Activated CD8-positive, alpha-beta memory T cell treated with anti-CD3 and anti-CD28 coated beads, Interleukin-2, amount 10 ng/mL, durations not matched to agents 7 days and 5 days (primary cell): ENCODE measurements around the gene CDK16. TPM values are rescaled to one million over a fixed set of nuclear protein-coding genes. Genes with fewer than 3 reads are reported as not detected.

Experiments
- ATAC-seq: fragments of 150-1000 bp; cut with Tn5 transposase; one replicate; pipeline ENCODE4 v1.10.0; 2021; ENCODE audit warnings: moderate library complexity
- CTCF ChIA-PET: fragments of 350-600 bp; sonication (Branson Sonifier 250); formaldehyde crosslinking; loops from one replicate; lab custom pipeline; 2021; ENCODE audit warnings: antibody characterized with exemption; lab: Charles Lee
- DNase-seq: peaks from one replicate; pipeline ENCODE4 v3.0.0-alpha.2; 2020
- H3K27ac Mint-ChIP-seq: one replicate; pipeline ENCODE4 v1.8.0; 2021; ENCODE audit warnings: mild to moderate bottlenecking, mixed read lengths
- H3K27me3 Mint-ChIP-seq: one replicate; pipeline ENCODE4 v1.8.0; 2021; ENCODE audit warnings: mixed read lengths
- H3K36me3 Mint-ChIP-seq: one replicate; pipeline ENCODE4 v1.8.0; 2021; ENCODE audit warnings: mild to moderate bottlenecking, mixed read lengths
- H3K4me1 Mint-ChIP-seq: one replicate; pipeline ENCODE4 v1.8.0; 2021; ENCODE audit warnings: mixed read lengths
- H3K4me3 Mint-ChIP-seq: one replicate; pipeline ENCODE4 v1.8.0; 2021; ENCODE audit warnings: mild to moderate bottlenecking, moderate library complexity, mixed read lengths
- H3K9me3 Mint-ChIP-seq: one replicate; pipeline ENCODE4 v1.8.0; 2022; ENCODE audit warnings: low read depth, mixed read lengths
- total RNA-seq, 2 experiments: library from RNA; stranded (reverse); gene quantifications; one replicate each; pipeline ENCODE4 v1.2.3, GENCODE V29; 2021

Gene CDK16
- total RNA-seq, 2 experiments from 2014 or later, result 61.4 to 80.6 TPM

- Mint-ChIP-seq H3K27me3 (no peaks in the 10 kb centered on the region), H3K4me1 (peaks cover 43% of the 10 kb centered on the region), H3K4me3 (peak overlapping the region; percentile 84), H3K36me3 (peaks cover 10% of the 10 kb centered on the region), H3K27ac (peak overlapping the region; percentile 93), H3K9me3 (no peaks in the 10 kb centered on the region)
- CTCF ChIA-PET, result interaction anchor here (1.3 to 2.8 kb wide), 5 partner anchors 47 to 331 kb away, joined by 3 to 15 read pairs (median 10); partner anchors contain the start of genes NDUFB11 and RBM10
- DNase-seq (no peak), ATAC-seq (no peak)
These were observed 26.6 kb upstream of the CDK16 start for GRCh38 chrX:47191806-47192401.

- peak; percentile 95 for DNase-seq
- Mint-ChIP-seq H3K4me3 (peak within 1 kb of the TSS; percentile 89), H3K27me3 (no peaks in the 10 kb centered on the region), H3K27ac (peak within 1 kb of the TSS; percentile 95), H3K9me3 (no peaks in the 10 kb centered on the region), H3K4me1 (peaks cover 47% of the 10 kb centered on the region), H3K36me3 (peaks cover 11% of the 10 kb centered on the region)
- peak; percentile 74 for ATAC-seq
- CTCF ChIA-PET, result interaction anchor here (1.0 to 1.8 kb wide), 6 partner anchors 45 to 330 kb away, joined by 3 to 8 read pairs (median 4); no protein-coding TSS in a partner anchor
These were observed 24.8 kb upstream of the CDK16 start, which contains the start of gene UBA1 for GRCh38 chrX:47193475-47194193. Gene UBA1, plus strand, starts transcription at chrX:47193829. Its CDS starts 4,974 bp downstream, at chrX:47198803.

DNA sequence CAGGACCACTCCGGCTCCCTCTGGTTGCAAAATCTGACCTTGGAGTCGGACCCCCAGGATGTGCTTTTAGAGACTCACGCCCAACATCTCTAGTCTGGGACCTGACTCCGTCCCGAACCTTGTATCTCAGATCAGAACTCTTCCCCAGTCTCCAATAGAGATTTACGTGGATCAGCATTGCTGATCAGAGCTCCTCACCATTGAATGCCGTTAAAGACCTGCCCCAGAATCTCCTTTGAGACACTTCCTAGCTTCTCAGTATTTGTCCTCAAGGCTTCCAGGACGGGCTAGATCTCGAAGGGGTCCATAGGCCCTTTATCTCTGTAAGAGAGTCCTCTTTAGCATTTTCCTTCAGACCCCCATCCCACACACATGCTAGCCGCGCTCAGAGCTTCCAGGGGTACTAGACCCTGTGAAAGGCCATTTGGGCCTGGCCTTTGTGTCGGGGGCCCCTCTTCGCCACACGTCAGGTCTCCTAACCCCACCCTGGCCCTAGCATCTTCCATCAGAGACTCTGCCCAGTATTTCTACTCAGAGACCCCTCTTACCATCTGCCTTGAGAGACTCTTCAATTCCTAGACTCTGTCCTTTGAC, 24.2 kb upstream of the CDK16 start:
- Mint-ChIP-seq H3K27ac (peak overlapping the region; percentile 95), H3K4me1 (peaks cover 48% of the 10 kb centered on the region), H3K27me3 (no peaks in the 10 kb centered on the region), H3K4me3 (peak overlapping the region; percentile 89), H3K36me3 (peaks cover 18% of the 10 kb centered on the region), H3K9me3 (no peaks in the 10 kb centered on the region)
- CTCF ChIA-PET, result interaction anchor here (1.0 to 1.8 kb wide), 4 partner anchors 44 to 329 kb away, joined by 3 to 8 read pairs (median 4); no protein-coding TSS in a partner anchor
- no peak for DNase-seq
- ATAC-seq, result no peak

GRCh38 chrX:47196098-47196497, 22.4 kb upstream of the CDK16 start:
- Mint-ChIP-seq H3K27me3 (no peaks in the 10 kb centered on the region), H3K36me3 (peaks cover 28% of the 10 kb centered on the region), H3K27ac (peak overlapping the region; percentile 75), H3K9me3 (no peaks in the 10 kb centered on the region), H3K4me3 (peak overlapping the region; percentile 89), H3K4me1 (peaks cover 43% of the 10 kb centered on the region)
- ATAC-seq, result no peak
- no peak for DNase-seq
- CTCF ChIA-PET, result no interaction called here

DNA sequence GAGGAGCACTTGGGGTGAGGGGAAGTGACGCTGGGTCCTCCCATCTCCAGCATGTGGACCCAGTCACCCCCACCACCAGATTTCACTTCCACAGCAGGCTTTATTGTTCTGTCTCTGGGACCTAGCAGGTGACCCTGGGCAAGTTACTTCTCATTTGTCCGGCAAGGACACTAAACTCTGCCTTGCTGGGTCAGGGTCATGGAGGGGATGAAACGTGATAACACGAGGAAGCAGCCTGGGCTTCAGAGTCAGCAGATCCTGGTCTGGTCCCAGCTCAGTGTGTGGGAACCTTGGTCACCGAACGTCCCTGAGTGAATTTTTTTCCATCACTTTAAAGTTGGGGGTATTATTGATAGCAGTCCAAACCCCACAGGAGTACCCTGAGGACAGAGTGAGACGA, 21.0 kb upstream of the CDK16 start:
- DNase-seq (no peak), ATAC-seq (no peak)
- Mint-ChIP-seq H3K27me3 (no peaks in the 10 kb centered on the region), H3K4me1 (peaks cover 40% of the 10 kb centered on the region), H3K9me3 (no peaks in the 10 kb centered on the region), H3K27ac (no peak overlapping the region), H3K36me3 (peaks cover 41% of the 10 kb centered on the region), H3K4me3 (no peak overlapping the region)
- CTCF ChIA-PET, result no interaction called here

DNA sequence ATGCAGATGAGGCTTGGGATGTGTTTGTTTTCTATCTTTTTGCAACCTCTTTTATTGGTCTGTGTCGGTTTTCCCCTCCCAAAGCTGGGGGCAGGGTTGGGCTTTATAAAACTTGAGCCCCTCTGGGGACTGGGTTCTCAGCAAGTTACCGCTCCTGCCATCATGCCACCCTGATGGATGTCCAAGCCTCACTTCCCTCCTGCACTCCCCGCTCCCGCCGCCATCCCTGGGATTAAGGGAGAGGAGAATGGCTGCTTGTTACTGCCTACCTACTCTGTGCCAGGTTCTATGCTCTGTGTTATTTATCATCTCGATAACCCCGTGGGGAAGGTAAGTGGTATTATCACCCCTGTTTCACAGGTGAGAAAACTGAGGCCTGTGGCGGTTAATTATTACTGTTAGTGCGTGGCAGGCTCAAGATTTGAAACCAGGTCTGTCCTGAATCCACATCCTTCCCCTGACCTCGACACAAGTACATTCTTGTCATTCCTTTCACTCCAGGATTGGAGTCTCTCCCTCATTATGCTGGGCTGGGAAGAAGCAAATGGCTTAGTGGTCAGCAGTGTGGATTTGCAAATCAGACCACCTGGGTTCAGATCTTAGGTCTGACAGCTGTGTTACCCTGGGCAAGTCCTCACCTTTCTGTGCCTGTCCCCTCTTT, 20.3 kb upstream of the CDK16 start:
- CTCF ChIA-PET, result no interaction called here
- H3K4me3 Mint-ChIP-seq, result no peak overlapping the region
- DNase-seq, result no peak
- no peak for ATAC-seq
- peaks cover 34% of the 10 kb centered on the region for H3K4me1 Mint-ChIP-seq
- H3K36me3 Mint-ChIP-seq, result peaks cover 42% of the 10 kb centered on the region
- H3K9me3 Mint-ChIP-seq, result no peaks in the 10 kb centered on the region
- H3K27me3 Mint-ChIP-seq, result no peaks in the 10 kb centered on the region
- no peak overlapping the region for H3K27ac Mint-ChIP-seq

DNA sequence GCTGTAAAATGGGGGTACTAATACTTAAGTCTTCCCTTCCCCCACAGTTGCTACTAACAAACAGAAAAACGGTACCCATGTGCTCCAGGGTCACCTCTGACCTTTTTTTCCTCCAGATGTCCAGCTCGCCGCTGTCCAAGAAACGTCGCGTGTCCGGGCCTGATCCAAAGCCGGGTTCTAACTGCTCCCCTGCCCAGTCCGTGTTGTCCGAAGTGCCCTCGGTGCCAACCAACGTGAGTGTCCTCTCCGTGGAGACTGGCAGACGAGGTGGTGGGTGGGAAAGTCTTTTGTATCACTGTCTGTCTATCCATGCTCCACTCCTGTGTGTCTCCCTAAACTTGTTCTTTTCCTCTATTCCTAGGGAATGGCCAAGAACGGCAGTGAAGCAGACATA, 19.8 kb upstream of the CDK16 start:
- Mint-ChIP-seq H3K27ac (no peak overlapping the region), H3K36me3 (peaks cover 46% of the 10 kb centered on the region), H3K4me3 (no peak overlapping the region), H3K27me3 (no peaks in the 10 kb centered on the region), H3K9me3 (no peaks in the 10 kb centered on the region), H3K4me1 (peaks cover 31% of the 10 kb centered on the region)
- ATAC-seq (no peak), DNase-seq (no peak)
- CTCF ChIA-PET, result no interaction called here

DNA sequence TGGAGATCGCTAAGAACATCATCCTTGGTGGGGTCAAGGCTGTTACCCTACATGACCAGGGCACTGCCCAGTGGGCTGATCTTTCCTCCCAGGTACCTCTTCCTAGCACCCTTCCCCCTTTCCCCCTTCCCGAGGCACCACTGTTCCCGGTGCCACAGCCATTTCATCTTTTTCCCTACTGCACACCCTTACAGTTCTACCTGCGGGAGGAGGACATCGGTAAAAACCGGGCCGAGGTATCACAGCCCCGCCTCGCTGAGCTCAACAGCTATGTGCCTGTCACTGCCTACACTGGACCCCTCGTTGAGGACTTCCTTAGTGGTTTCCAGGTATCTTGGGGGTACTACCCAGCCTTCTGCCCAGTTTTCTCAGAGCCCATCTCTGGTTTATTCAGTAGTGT, 19.2 kb upstream of the CDK16 start:
- CTCF ChIA-PET, result no interaction called here
- no peaks in the 10 kb centered on the region for H3K9me3 Mint-ChIP-seq
- peaks cover 46% of the 10 kb centered on the region for H3K36me3 Mint-ChIP-seq
- ATAC-seq (no peak), DNase-seq (no peak)
- no peak overlapping the region for H3K27ac Mint-ChIP-seq
- no peaks in the 10 kb centered on the region for H3K27me3 Mint-ChIP-seq
- peaks cover 31% of the 10 kb centered on the region for H3K4me1 Mint-ChIP-seq
- H3K4me3 Mint-ChIP-seq, result no peak overlapping the region

- Mint-ChIP-seq H3K36me3 (peaks cover 51% of the 10 kb centered on the region), H3K27me3 (no peaks in the 10 kb centered on the region)
These were observed 17.9 kb upstream of the CDK16 start for GRCh38 chrX:47200385-47201150.

GRCh38 chrX:47201345-47201944, 17.0 kb upstream of the CDK16 start:
- ATAC-seq, result no peak
- Mint-ChIP-seq H3K4me1 (peaks cover 15% of the 10 kb centered on the region), H3K27ac (no peak overlapping the region), H3K27me3 (no peaks in the 10 kb centered on the region), H3K4me3 (no peak overlapping the region), H3K9me3 (no peaks in the 10 kb centered on the region), H3K36me3 (peaks cover 49% of the 10 kb centered on the region)
- DNase-seq, result no peak
- CTCF ChIA-PET, result no interaction called here

More at GRCh38 chrX:47200385-47201150, 17.9 kb upstream of the CDK16 start:
- Mint-ChIP-seq H3K9me3 (no peaks in the 10 kb centered on the region), H3K27ac (no peak overlapping the region), H3K4me3 (no peak overlapping the region), H3K4me1 (peaks cover 23% of the 10 kb centered on the region)
- DNase-seq (no peak), ATAC-seq (no peak)
- CTCF ChIA-PET, result no interaction called here

DNA sequence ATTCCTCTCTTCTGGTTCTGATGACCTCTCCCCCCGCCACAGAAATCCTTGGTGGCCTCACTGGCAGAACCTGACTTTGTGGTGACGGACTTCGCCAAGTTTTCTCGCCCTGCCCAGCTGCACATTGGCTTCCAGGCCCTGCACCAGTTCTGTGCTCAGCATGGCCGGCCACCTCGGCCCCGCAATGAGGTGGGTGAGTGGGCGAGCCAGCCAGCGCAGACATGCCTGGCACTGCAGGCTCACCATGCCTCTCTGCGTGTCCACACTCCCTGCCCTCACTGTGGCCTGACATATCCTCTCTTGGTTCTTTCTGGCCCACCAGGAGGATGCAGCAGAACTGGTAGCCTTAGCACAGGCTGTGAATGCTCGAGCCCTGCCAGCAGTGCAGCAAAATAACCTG, 16.2 kb upstream of the CDK16 start:
- ATAC-seq (no peak), DNase-seq (no peak)
- H3K36me3 Mint-ChIP-seq, result peaks cover 51% of the 10 kb centered on the region
- no peaks in the 10 kb centered on the region for H3K9me3 Mint-ChIP-seq
- peaks cover 6% of the 10 kb centered on the region for H3K4me1 Mint-ChIP-seq
- H3K27me3 Mint-ChIP-seq, result no peaks in the 10 kb centered on the region
- no peak overlapping the region for H3K27ac Mint-ChIP-seq
- no peak overlapping the region for H3K4me3 Mint-ChIP-seq
- CTCF ChIA-PET, result no interaction called here

DNA sequence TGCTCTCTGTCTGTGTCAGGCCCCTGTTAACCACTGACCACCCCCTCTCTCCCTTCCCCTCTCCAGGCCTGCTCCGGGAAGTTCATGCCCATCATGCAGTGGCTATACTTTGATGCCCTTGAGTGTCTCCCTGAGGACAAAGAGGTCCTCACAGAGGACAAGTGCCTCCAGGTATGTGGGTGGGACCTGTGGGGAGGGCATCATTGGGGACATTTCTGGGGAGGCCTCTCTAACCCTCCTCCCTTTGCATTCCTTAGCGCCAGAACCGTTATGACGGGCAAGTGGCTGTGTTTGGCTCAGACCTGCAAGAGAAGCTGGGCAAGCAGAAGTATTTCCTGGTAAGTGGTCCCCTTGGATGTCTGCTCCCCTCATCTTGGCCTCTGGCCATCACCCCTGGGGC, 15.6 kb upstream of the CDK16 start:
- ATAC-seq (no peak), DNase-seq (no peak)
- no peaks in the 10 kb centered on the region for H3K27me3 Mint-ChIP-seq
- no peak overlapping the region for H3K4me3 Mint-ChIP-seq
- H3K27ac Mint-ChIP-seq, result no peak overlapping the region
- no peaks in the 10 kb centered on the region for H3K9me3 Mint-ChIP-seq
- H3K4me1 Mint-ChIP-seq, result peaks cover 4% of the 10 kb centered on the region
- peaks cover 54% of the 10 kb centered on the region for H3K36me3 Mint-ChIP-seq
- CTCF ChIA-PET, result no interaction called here
